Upper lobe of right lung (tissue), 1 donor: Measurements from ENCODE around the gene SPATA46. TPM values are rescaled to one million over a fixed set of nuclear protein-coding genes. Genes with fewer than 3 reads are reported as not detected.

ENCODE experiments used
- ATAC-seq: fragments of 200-7000 bp; cut with Tn5 transposase; one replicate; pipeline ENCODE4 v1.9.1; 2020; ENCODE audit warnings: mild to moderate bottlenecking, moderate library complexity
- DNase-seq: peaks from one replicate; pipeline ENCODE4 v3.0.0-alpha.2; 2020
- H3K27ac ChIP-seq: fragments of 200-600 bp; one replicate; pipeline ENCODE4 v1.8.0; 2022
- H3K27me3 ChIP-seq: fragments of 200-600 bp; one replicate; pipeline ENCODE4 v1.8.0; 2022; ENCODE audit warnings: mild to moderate bottlenecking
- H3K36me3 ChIP-seq: fragments of 200-600 bp; one replicate; pipeline ENCODE4 v1.8.0; 2022
- H3K4me1 ChIP-seq: fragments of 200-600 bp; one replicate; pipeline ENCODE4 v1.8.0; 2022
- H3K4me3 ChIP-seq: fragments of 200-600 bp; one replicate; pipeline ENCODE4 v1.8.0; 2022; ENCODE audit warnings: mild to moderate bottlenecking
- H3K9me3 ChIP-seq: fragments of 200-600 bp; one replicate; pipeline ENCODE4 v1.8.0; 2022
- CTCF ChIP-seq: fragments of 200-600 bp; IDR thresholded peaks from one replicate; pipeline ENCODE4 v1.8.0; 2022; ENCODE audit warnings: antibody characterized with exemption
- intact Hi-C: fragments of 100-400 bp; cut with DNase I; formaldehyde crosslinking; loops from one replicate; pipeline ENCODE4 v1.11.0; 2022
- total RNA-seq: library from RNA; stranded (reverse); fragmentation: NEBNext Ultra II Directional; extraction: Animal tissue kit (Norgen Biotek cat#: 25700); gene quantifications from one replicate; pipeline ENCODE4 v1.2.1, GENCODE V29; 2021
- donor health status: DM: no; HTN: yes; CAD: no; lungs with severe emphysema.

The SPATA46 gene
- total RNA-seq, 1 donor from 2014 or later = not detected

GRCh38 chr1:162385702-162386101 is 9.0 kb upstream of the SPATA46 start:
- intact Hi-C loops = loop anchor here (10.0 kb wide), 1 partner anchor 331 kb away; no protein-coding TSS in a partner anchor
- Histone ChIP-seq H3K9me3 (no peaks in the 10 kb centered on the region), H3K36me3 (no peaks in the 10 kb centered on the region), H3K4me1 (peaks cover 6% of the 10 kb centered on the region), H3K4me3 (no peak overlapping the region), H3K27me3 (no peaks in the 10 kb centered on the region), H3K27ac (no peak overlapping the region)
- no peak for DNase-seq
- no peak for TF ChIP-seq CTCF
- no peak for ATAC-seq

DNA sequence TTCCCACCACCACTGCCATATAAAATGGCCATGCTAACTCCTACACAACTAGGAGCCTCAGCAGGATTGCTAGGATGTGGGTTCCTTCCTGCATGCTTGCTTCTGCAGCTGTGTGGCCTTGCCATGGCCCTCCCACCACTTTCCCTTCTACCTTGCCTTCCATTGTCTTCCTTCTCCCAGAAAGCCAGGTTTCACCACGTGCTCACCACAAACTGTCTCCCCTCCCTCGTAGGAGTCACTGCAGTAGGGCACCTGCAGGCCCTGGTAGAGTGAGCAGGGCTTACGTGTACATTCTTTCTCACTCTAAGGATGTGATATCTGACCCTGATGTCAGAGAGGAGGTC is 8.6 kb upstream of the SPATA46 start:
- ATAC-seq (no peak), DNase-seq (no peak)
- intact Hi-C loops = loop anchor here (10.0 kb wide), 1 partner anchor 330 kb away; no protein-coding TSS in a partner anchor
- no peaks in the 10 kb centered on the region for H3K27me3 ChIP-seq
- no peaks in the 10 kb centered on the region for H3K36me3 ChIP-seq
- no peak overlapping the region for H3K27ac ChIP-seq
- peaks cover 10% of the 10 kb centered on the region for H3K4me1 ChIP-seq
- no peak overlapping the region for H3K4me3 ChIP-seq
- no peak for TF ChIP-seq CTCF
- H3K9me3 ChIP-seq = no peaks in the 10 kb centered on the region

- DNase-seq = no peak
Measured at GRCh38 chr1:162384601-162385279, 8.1 kb upstream of the SPATA46 start.

GRCh38 chr1:162384116-162384515 is 7.5 kb upstream of the SPATA46 start:
- no peaks in the 10 kb centered on the region for H3K9me3 ChIP-seq
- TF ChIP-seq CTCF = no peak
- H3K27ac ChIP-seq = no peak overlapping the region
- no peaks in the 10 kb centered on the region for H3K36me3 ChIP-seq
- ATAC-seq (no peak), DNase-seq (no peak)
- peaks cover 10% of the 10 kb centered on the region for H3K4me1 ChIP-seq
- H3K4me3 ChIP-seq = no peak overlapping the region
- no peaks in the 10 kb centered on the region for H3K27me3 ChIP-seq
- intact Hi-C loops = loop anchor here (10.0 kb wide), 1 partner anchor 329 kb away; no protein-coding TSS in a partner anchor

More at GRCh38 chr1:162384601-162385279, 8.1 kb upstream of the SPATA46 start:
- intact Hi-C loops = loop anchor here (10.0 kb wide), 1 partner anchor 330 kb away; no protein-coding TSS in a partner anchor
- Histone ChIP-seq H3K4me3 (no peak overlapping the region), H3K4me1 (peaks cover 10% of the 10 kb centered on the region), H3K36me3 (no peaks in the 10 kb centered on the region), H3K9me3 (no peaks in the 10 kb centered on the region), H3K27me3 (no peaks in the 10 kb centered on the region), H3K27ac (no peak overlapping the region)
- no peak for TF ChIP-seq CTCF
- no peak for ATAC-seq

- Histone ChIP-seq H3K9me3 (no peaks in the 10 kb centered on the region), H3K27ac (no peak overlapping the region), H3K36me3 (no peaks in the 10 kb centered on the region), H3K4me3 (no peak overlapping the region), H3K27me3 (no peaks in the 10 kb centered on the region), H3K4me1 (peaks cover 10% of the 10 kb centered on the region)
- ATAC-seq = no peak
- no peak for TF ChIP-seq CTCF
- intact Hi-C loops = loop anchor here (10.0 kb wide), 1 partner anchor 329 kb away; no protein-coding TSS in a partner anchor
- DNase-seq = no peak
Measured at GRCh38 chr1:162383516-162383915, 6.9 kb upstream of the SPATA46 start.
